ENCODE measurements around the gene CST1. TPM values are rescaled to one million over a fixed set of nuclear protein-coding genes. Genes with fewer than 3 reads are reported as not detected.
"Not testable (repeated sequence)": the region's sequence is repeated elsewhere in the genome, so short reads cannot be mapped to it uniquely, and the experiment has no call there.

CST1 gene
- total RNA-seq, 6 experiments from 2014 or later: not detected

GRCh38 chr20:23746321-23746720, 4.4 kb downstream of the CST1 start:
- H3K4me3 Mint-ChIP-seq: no peak overlapping the region

GRCh38 chr20:23745247-23745646, 5.5 kb downstream of the CST1 start:
- Mint-ChIP-seq H3K27me3 (ENCODE audit: insufficient read depth) (peaks cover 3% of the 10 kb centered on the region; the same call in 1 of the 2 replicates), H3K27ac (no peak overlapping the region), H3K9me3 (no peaks in the 10 kb centered on the region), H3K36me3 (ENCODE audit: low read depth) (no peaks in the 10 kb centered on the region), H3K4me3 (no peak overlapping the region), H3K4me1 (ENCODE audit: low read depth) (peaks cover 17% of the 10 kb centered on the region)
- no peak for DNase-seq
- TF ChIP-seq CTCF (IDR thresholded peaks at IDR 0.05): no peak

More at GRCh38 chr20:23746321-23746720, 4.4 kb downstream of the CST1 start:
- H3K4me1 Mint-ChIP-seq (ENCODE audit: low read depth): peaks cover 17% of the 10 kb centered on the region
- no peak for TF ChIP-seq CTCF (IDR thresholded peaks at IDR 0.05)
- DNase-seq: no peak
- H3K9me3 Mint-ChIP-seq: no peaks in the 10 kb centered on the region
- H3K27ac Mint-ChIP-seq: no peak overlapping the region
- H3K27me3 Mint-ChIP-seq (ENCODE audit: insufficient read depth): no peaks in the 10 kb centered on the region; the same call in 1 of the 2 replicates
- H3K36me3 Mint-ChIP-seq (ENCODE audit: low read depth): no peaks in the 10 kb centered on the region

- peaks cover 5% of the 10 kb centered on the region; the same call in 1 of the 2 replicates for H3K27me3 Mint-ChIP-seq (ENCODE audit: insufficient read depth)
- no peak for DNase-seq
- H3K4me3 Mint-ChIP-seq: no peak overlapping the region
- H3K36me3 Mint-ChIP-seq (ENCODE audit: low read depth): no peaks in the 10 kb centered on the region
- H3K4me1 Mint-ChIP-seq (ENCODE audit: low read depth): peaks cover 17% of the 10 kb centered on the region
- no peak overlapping the region for H3K27ac Mint-ChIP-seq
- TF ChIP-seq CTCF (IDR thresholded peaks at IDR 0.05): no peak
- no peaks in the 10 kb centered on the region for H3K9me3 Mint-ChIP-seq
These were observed 5.9 kb downstream of the CST1 start for GRCh38 chr20:23744817-23745216.

- not testable (repeated sequence) for H3K4me3 Mint-ChIP-seq; H3K4me1 Mint-ChIP-seq (ENCODE audit: low read depth); DNase-seq; H3K27ac Mint-ChIP-seq; H3K36me3 Mint-ChIP-seq (ENCODE audit: low read depth); H3K9me3 Mint-ChIP-seq; H3K27me3 Mint-ChIP-seq (ENCODE audit: insufficient read depth)
These were observed 15.3 kb downstream of the CST1 start for GRCh38 chr20:23735391-23735790.

GRCh38 chr20:23734949-23735348, 15.8 kb downstream of the CST1 start:
- not testable (repeated sequence) for H3K4me3 Mint-ChIP-seq; H3K9me3 Mint-ChIP-seq; H3K36me3 Mint-ChIP-seq (ENCODE audit: low read depth); H3K27me3 Mint-ChIP-seq (ENCODE audit: insufficient read depth); H3K4me1 Mint-ChIP-seq (ENCODE audit: low read depth); H3K27ac Mint-ChIP-seq; DNase-seq

- H3K4me1 Mint-ChIP-seq (ENCODE audit: low read depth); H3K36me3 Mint-ChIP-seq (ENCODE audit: low read depth); H3K27ac Mint-ChIP-seq; DNase-seq; H3K9me3 Mint-ChIP-seq; H3K4me3 Mint-ChIP-seq; H3K27me3 Mint-ChIP-seq (ENCODE audit: insufficient read depth): not testable (repeated sequence)
These were observed 16.3 kb downstream of the CST1 start for GRCh38 chr20:23734440-23734839.

- Mint-ChIP-seq H3K9me3 (no peaks in the 10 kb centered on the region), H3K27me3 (ENCODE audit: insufficient read depth) (peaks cover 14% of the 10 kb centered on the region), H3K4me3 (no peak overlapping the region), H3K27ac (no peak overlapping the region), H3K4me1 (ENCODE audit: low read depth) (no peaks in the 10 kb centered on the region), H3K36me3 (ENCODE audit: low read depth) (no peaks in the 10 kb centered on the region)
- no peak for DNase-seq
- TF ChIP-seq CTCF (IDR thresholded peaks at IDR 0.05): no peak
These were observed 23.7 kb downstream of the CST1 start for GRCh38 chr20:23727016-23727415.
